ENCODE measurements around the gene TAAR6.

- TF ChIP-seq EP300 (IDR thresholded peaks at IDR 0.05; ENCODE audit: low read depth): no peak
- no peak for TF ChIP-seq CTCF (IDR thresholded peaks at IDR 0.05)
- TF ChIP-seq POLR2AphosphoS5 (IDR thresholded peaks at IDR 0.05): no peak
- TF ChIP-seq POLR2A (IDR thresholded peaks at IDR 0.05): no peak
These were observed at the start of gene TAAR6 for GRCh38 chr6:132570221-132570777.

Data from transverse colon (tissue), 4 donors.